HG03103 (cell line): ENCODE data around the gene HSPA12B.

Experiments used
- ATAC-seq: cut with Tn5 transposase; IDR thresholded peaks from one replicate; pipeline ENCODE4 v1.9.1; 2021; ENCODE audit warnings: low read depth; ENCODE audit not compliant: unreplicated experiment

HSPA12B gene, protein sequence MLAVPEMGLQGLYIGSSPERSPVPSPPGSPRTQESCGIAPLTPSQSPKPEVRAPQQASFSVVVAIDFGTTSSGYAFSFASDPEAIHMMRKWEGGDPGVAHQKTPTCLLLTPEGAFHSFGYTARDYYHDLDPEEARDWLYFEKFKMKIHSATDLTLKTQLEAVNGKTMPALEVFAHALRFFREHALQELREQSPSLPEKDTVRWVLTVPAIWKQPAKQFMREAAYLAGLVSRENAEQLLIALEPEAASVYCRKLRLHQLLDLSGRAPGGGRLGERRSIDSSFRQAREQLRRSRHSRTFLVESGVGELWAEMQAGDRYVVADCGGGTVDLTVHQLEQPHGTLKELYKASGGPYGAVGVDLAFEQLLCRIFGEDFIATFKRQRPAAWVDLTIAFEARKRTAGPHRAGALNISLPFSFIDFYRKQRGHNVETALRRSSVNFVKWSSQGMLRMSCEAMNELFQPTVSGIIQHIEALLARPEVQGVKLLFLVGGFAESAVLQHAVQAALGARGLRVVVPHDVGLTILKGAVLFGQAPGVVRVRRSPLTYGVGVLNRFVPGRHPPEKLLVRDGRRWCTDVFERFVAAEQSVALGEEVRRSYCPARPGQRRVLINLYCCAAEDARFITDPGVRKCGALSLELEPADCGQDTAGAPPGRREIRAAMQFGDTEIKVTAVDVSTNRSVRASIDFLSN

GRCh38 chr20:3732327-3733118 lies at the start of gene HSPA12B:
TSS of gene HSPA12B (plus strand) at chr20:3732685. CDS start at chr20:3738675, 5,990 bp downstream.
- no peak for ATAC-seq

DNA sequence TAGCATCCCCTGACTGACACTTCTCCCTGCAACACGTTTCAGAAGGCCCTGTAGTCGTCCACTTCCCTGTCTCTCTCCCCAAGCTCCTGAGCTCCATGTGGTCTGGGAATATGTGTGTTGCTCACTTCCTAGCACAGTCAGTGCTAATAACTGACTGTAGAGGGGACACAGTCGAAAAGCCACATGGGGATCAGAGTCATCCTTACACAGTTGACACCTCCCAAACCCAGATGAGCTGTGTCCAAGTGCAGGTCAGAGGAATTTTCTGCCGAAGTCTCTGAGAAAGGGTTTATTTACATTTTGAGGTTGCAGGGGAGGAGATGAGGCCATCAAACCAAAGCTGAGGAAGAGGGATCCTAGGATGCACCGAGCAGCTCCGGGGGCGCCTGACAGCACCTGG lies 47.1 kb upstream of the HSPA12B start:
- ATAC-seq: no peak

DNA sequence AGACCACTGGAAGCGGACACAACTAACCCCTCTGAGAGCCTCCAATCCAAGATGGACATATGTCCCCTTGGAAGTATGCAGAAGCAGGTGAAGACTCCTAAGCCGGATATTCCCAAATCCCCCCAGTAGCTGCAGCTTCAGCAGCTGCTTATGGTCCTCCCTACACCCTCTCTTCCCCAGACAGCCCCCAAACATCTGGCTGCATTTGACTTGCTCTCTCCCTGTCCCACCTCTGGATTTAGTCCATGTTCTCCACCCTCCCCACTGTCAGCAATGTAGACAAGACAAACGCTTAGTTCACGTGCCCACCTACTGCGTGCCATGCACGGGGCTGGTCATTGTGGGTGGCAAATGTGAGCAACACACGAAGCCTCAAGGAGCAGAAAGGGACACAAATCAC lies 46.1 kb upstream of the HSPA12B start:
- no peak for ATAC-seq

- ATAC-seq: no peak
Measured at GRCh38 chr20:3686867-3687321, 45.6 kb upstream of the HSPA12B start.

DNA sequence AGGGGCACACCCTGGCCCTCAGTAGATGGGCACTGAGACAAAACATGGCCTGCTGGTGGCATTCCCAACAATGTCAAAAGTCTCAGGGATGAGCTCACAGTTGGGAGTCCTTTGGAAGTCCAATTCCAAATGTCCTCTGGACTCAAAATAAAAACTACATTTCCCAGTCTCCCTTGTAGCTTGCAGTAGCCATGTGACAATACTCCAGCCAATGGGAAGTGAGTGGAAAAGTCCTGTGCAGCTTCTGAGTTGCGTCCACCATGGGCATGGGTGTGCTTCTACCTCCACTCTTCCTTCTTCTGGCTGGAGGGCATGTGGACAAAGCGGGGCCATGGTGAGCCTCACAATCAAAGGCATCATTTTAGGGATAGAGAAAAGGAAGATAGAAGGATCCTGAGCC lies 44.8 kb upstream of the HSPA12B start:
- no peak for ATAC-seq

- no peak for ATAC-seq
Measured at GRCh38 chr20:3689978-3690377, 42.5 kb upstream of the HSPA12B start.

DNA sequence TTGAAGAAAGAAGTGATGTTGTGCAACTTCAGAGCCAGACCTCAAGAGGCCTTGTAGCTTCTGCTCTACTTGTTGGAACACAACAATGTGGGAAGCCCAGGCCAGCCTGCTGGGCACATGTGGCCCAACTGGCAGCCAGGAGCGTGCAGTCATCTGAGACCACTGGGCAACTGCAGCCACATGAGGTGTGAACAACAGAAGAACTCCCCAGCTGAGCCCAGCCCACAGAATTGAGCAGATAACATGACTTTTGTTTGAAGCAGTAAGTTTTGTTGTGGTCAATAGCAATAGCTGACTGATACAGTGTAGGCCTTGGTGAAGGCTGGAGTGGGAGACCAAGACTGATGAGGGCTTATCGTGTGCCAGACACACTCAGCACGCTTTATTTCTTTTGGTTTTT lies 42.1 kb upstream of the HSPA12B start:
- ATAC-seq: no peak

DNA sequence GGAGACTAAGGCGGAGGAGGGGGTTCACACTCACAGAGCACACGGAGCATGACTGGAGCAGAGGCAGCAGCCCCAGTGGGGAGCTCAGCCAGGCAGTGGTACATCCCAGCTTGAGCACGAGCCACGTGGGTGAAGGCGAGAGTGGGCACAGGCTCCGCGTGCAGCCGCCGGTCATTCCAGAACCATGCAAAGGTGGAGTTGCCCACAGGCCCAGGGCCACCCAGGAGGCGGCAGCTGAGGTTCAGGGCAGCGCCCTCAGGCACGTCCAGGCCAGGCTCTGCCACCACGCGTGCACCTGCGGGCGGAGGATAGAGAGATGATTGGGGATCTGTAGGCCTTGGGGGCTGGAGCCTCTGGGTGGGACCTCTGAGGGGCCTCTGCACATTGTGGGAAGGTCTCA lies 41.2 kb upstream of the HSPA12B start:
- no peak for ATAC-seq

- ATAC-seq: no peak
Measured at GRCh38 chr20:3691897-3692296, 40.6 kb upstream of the HSPA12B start.

- ATAC-seq: no peak
Measured at GRCh38 chr20:3692706-3693294, 39.7 kb upstream of the HSPA12B start.

- no peak for ATAC-seq
Measured at GRCh38 chr20:3693376-3693775, 39.1 kb upstream of the HSPA12B start.

GRCh38 chr20:3694864-3695263 lies 37.6 kb upstream of the HSPA12B start:
- no peak for ATAC-seq

DNA sequence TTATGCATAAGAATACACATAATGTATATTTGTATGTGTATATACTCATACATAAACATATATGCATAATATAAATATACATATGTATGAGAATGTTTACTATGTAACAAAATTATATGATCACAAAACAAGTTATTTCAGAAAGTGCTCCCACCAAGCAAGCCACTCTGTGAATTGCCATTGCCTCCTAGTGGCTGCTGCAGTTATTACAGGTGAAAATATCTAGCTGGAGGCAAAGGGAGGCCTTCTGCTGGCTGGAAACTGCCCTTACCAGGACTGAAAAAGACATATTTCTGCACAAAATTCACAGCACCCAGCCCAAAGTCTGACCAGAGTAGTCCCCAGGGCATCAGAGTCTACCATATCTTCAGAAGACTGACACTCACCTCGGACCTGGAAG lies 36.3 kb upstream of the HSPA12B start:
- ATAC-seq: no peak

GRCh38 chr20:3696745-3697587 lies 35.5 kb upstream of the HSPA12B start:
- ATAC-seq: no peak

DNA sequence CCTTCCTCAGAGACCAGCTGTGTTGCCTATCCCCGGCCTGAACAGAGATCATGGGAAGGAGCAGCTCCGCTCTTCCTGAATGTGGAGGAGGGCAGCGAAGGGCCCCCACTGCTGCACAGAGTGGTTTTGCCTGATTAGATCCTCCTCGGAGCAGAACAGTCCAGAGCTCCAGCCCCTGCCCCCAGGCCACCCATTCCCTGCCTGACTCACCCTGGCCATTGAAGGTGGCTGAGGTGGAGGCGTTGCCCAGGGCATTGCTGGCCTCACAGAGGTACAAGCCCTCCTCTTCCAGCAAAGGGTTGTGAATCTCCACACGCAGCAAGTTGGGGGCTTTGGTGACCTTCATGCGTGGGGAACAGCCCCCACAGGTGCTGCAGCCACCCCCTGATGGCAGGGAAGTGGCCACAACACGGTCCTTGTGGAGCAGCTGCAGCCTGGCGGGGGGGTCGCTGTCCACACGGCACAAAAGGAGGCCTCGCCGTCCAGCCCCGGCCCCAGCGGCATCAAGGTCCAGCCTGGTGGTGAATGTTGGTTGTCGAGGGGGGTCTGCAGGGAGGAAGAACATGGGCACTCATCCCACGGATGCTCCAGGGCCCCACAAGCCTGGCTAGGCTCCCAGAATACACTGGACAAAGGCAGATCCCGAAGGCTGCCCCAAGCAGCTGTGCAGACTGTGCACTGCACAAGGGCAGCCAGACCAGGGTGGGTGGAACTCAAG lies 34.7 kb upstream of the HSPA12B start:
- no peak for ATAC-seq

GRCh38 chr20:3698591-3699001 lies 33.9 kb upstream of the HSPA12B start:
- no peak for ATAC-seq

DNA sequence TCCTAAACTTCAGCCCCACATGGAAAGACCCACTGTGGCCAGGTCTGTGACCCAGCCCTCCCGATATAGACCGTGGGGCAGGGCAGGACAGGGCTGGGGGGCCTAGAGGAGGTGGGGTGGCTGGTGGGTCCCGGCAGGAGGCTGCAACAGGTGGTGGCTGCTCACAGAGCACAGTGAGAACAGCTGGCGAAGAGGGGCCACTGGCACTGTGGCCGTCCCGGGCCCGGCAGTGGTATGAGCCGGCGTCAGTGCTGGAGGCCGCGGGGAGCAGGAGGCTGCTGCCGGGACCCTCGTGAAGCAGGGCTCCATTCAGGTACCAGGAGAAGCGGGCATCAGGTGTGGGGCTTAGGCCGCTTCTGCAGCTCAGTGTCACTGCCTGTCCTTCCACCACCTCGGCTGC lies 33.4 kb upstream of the HSPA12B start:
- ATAC-seq: no peak

DNA sequence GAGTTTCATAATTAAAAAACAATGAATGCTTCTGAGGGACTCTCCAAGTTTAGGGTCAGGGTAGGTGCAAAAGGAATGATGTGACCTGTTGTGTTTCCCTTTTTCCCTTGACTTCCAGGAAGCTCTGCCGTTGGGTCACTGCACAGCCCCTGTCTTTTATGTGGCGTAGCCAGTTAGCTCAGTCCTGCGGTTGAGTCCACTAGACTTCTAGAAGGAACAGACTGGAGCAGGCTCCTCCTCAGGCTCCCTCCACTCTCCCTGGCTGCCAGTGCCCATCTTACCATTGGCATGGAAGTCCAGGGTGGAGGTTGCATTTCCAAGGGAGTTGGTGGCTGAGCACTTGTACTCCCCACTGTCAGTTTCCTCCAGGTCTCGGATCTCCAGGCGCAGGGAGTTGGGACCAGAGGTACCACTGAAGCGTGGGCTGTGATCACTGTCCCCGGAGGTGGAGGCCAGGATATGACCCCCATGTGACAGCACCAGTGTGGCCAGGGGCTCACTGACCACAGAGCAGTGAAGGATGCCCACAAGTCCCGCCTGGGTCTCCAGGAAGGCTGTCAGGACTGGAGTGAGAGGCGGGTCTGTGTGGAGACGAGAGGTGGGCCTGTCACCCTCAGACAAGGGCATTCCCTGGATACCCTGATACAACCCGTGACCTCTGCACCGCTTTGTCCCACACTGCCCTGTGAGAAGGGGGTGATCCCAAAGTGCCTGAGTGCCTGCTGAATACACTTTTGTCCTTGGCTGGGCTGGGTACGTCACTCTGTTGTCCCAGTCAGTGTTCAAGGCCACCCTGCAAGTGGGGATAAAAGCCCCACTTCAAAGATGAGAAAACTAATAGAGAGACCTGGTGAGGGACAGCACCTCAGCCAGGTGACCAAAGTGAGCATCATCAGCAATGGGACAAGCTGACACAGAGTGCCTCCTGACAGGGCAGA lies 31.2 kb upstream of the HSPA12B start:
- ATAC-seq: no peak
